BJ (cell line): Measurements from ENCODE around the gene MIPOL1. TPM values are rescaled to one million over a fixed set of nuclear protein-coding genes. Genes with fewer than 3 reads are reported as not detected.

Source experiments
- CTCF ChIA-PET: fragments of 350-600 bp; formaldehyde crosslinking; extraction: SDS; loops from one replicate; lab custom pipeline; 2021; ENCODE audit warnings: antibody characterized with exemption, inconsistent platforms; lab: Yijun Ruan, JAX
- POLR2A ChIA-PET: fragments of 300-600 bp; sonication (Branson Sonifier 250); formaldehyde crosslinking; extraction: SDS; loops from one replicate; lab custom pipeline; 2021; ENCODE audit warnings: antibody characterized with exemption; lab: Charles Lee
- DNase-seq: peaks from one replicate; pipeline ENCODE4 v3.0.0-alpha.2; 2011; ENCODE audit warnings: low read depth
- H3K27me3 ChIP-seq: 2 replicates; pipeline ENCODE4 v1.6.0; 2011; ENCODE audit warnings: low read length; ENCODE audit not compliant: control insufficient read depth, insufficient read depth
- H3K36me3 ChIP-seq: 2 replicates; pipeline ENCODE4 v1.5.1; 2011; ENCODE audit warnings: low read length; ENCODE audit not compliant: control insufficient read depth, insufficient read depth
- H3K4me3 ChIP-seq: 2 replicates; pipeline ENCODE4 v1.5.1; 2011; ENCODE audit warnings: low read depth, mild to moderate bottlenecking, control low read depth, low read length
- polyA plus RNA-seq: library from polyadenylated mRNA; depleted of rRNA; stranded (reverse); fragments of >200 nt; gene quantifications from 2 replicates; pipeline ENCODE4 v1.2.3, GENCODE V29; 2011
- TF ChIP-seq, protein P1 (sequence below): IDR thresholded peaks from 2 replicates; pipeline ENCODE4 v1.5.1; 2011; ENCODE audit warnings: low read depth, mild to moderate bottlenecking, control low read depth, inconsistent platforms, low read length, moderate library complexity; ENCODE audit not compliant: insufficient read depth

MIPOL1 gene
- polyA plus RNA-seq, 1 experiment, result 1.1 TPM

DNA sequence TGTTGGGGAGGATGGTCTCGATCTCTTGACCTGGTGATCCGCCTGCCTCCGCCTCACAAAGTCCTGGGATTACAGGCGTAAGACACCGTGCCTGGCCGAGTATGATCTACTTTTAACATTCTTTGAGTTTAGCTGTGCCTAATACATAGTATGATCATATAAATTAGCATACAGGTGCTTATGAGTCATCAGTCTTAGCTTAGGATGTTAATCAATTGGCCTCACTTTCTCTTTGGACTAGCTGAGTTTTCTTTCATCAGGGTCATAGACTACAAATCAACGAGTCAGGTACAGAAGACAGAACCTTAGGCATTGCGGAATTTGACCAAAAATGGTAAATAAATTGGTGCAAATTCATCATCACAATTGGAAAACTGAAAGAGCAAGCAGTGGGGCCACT, 27.5 kb upstream of the MIPOL1 start:
- Histone ChIP-seq H3K27me3 (no peaks in the 10 kb centered on the region), H3K36me3 (no peaks in the 10 kb centered on the region), H3K4me3 (no peak overlapping the region)
- TF ChIP-seq, protein P1, sequence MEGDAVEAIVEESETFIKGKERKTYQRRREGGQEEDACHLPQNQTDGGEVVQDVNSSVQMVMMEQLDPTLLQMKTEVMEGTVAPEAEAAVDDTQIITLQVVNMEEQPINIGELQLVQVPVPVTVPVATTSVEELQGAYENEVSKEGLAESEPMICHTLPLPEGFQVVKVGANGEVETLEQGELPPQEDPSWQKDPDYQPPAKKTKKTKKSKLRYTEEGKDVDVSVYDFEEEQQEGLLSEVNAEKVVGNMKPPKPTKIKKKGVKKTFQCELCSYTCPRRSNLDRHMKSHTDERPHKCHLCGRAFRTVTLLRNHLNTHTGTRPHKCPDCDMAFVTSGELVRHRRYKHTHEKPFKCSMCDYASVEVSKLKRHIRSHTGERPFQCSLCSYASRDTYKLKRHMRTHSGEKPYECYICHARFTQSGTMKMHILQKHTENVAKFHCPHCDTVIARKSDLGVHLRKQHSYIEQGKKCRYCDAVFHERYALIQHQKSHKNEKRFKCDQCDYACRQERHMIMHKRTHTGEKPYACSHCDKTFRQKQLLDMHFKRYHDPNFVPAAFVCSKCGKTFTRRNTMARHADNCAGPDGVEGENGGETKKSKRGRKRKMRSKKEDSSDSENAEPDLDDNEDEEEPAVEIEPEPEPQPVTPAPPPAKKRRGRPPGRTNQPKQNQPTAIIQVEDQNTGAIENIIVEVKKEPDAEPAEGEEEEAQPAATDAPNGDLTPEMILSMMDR, result no peak
- no peak for DNase-seq
- ChIA-PET CTCF (interaction anchor here (0.6 kb wide), 1 partner anchor 14 kb away, joined by 3 read pairs; no protein-coding TSS in a partner anchor), POLR2A (no interaction called here)

DNA sequence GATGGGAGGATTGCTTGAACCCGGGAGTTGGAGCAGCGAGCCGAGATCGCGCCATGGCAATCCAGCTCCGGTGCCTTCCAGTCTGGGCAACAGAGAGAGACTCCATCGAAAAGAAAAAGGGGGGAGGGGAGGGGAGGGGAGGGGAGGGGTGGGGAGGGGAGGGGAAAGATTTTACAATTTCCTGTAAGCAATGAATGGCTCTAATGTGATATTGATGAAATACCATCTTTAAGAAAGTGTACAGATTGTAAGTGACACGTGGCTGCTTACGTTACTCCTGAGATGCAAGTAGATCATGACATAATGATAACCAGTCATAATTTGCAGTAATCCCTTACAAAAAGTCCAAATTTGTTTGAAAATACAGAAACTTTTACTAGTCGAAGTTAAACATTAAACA, 26.7 kb upstream of the MIPOL1 start:
- DNase-seq, result no peak
- no peak overlapping the region for H3K4me3 ChIP-seq
- ChIA-PET CTCF (interaction anchor here (0.5 to 1.1 kb wide), 3 partner anchors 14 to 54 kb away, joined by 3 to 7 read pairs (median 3); no protein-coding TSS in a partner anchor), POLR2A (no interaction called here)
- H3K36me3 ChIP-seq, result no peaks in the 10 kb centered on the region
- no peaks in the 10 kb centered on the region for H3K27me3 ChIP-seq
- TF ChIP-seq, protein P1, result no peak

DNA sequence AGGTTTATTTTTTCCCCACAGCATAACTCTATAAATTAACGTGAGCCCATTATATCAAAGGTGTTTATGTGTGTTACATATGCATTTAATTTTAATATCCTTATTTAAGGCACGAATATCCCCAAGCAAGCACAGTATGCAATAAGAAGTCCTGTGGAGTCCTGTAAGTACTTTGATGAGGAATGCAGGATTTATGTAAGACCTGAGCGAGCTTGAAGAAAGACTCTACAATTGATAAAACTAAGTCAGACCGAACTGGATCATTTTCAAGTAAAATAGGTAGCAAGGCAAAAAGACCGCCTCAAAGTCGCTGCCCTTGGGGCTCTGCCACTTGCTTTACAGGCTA, 26.1 kb upstream of the MIPOL1 start:
- no peak for DNase-seq
- Histone ChIP-seq H3K4me3 (peak overlapping the region; percentile 88), H3K27me3 (no peaks in the 10 kb centered on the region), H3K36me3 (no peaks in the 10 kb centered on the region)
- TF ChIP-seq, protein P1, result no peak
- ChIA-PET POLR2A (no interaction called here), CTCF (interaction anchor here (0.5 to 1.5 kb wide), 4 partner anchors 22 to 422 kb away, joined by 3 to 7 read pairs (median 4); no protein-coding TSS in a partner anchor)

DNA sequence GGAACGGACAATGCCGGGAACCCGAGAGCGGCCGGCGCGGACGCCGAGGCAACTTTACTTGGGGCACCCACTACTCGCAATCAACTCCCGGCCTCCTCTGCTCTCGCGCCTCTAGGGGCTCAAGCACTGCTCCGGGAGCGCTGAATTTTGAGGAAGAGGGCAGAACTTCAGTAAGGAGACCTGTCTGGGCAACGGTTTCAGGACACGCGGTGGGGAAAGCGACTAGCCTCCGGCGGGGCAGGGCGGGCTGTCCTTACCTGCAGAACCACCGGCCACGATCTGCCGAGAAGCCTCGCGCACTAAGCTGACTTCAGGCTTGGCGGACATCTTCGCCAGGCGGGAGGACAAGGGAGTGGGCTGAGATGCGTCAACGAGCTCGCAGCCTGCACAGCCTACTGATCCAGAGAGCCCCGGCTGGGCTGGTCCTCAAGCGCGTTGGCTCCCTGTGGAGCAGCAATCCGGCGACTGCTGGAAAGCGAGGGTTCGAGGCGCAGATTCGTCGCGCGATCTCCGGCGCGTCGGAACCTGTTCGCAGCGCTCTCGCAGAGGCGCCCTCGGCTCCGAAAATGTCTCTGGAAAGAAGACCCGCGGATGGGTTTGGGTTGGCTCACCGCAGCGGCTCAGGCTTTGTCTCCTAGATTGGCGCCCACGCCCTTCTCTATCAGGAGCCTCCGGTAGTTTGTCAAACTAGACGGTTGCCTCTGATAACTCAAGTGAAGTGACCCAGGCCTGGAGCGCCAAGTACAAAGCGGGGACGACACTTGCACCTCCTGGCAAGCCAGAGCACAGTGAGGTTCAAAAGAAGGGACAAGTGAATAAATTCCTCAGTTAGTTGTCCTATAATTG, 25.5 kb upstream of the MIPOL1 start, which contains the start of gene SLC25A21:
SLC25A21 (minus strand) TSS at position 583 of the 846 bp plus-strand sequence.
- TF ChIP-seq, protein P1, result 0 out of 2 replicates have a peak, but pooled peaks have one; percentile 16
- H3K4me3 ChIP-seq, result peak within 1 kb of the TSS; percentile 88
- H3K36me3 ChIP-seq, result no peaks in the 10 kb centered on the region
- H3K27me3 ChIP-seq, result no peaks in the 10 kb centered on the region
- ChIA-PET CTCF (interaction anchor here (0.7 to 1.5 kb wide), 5 partner anchors 23 to 626 kb away, joined by 3 to 5 read pairs (median 3); no protein-coding TSS in a partner anchor), POLR2A (no interaction called here)
- DNase-seq, result peak; percentile 33

DNA sequence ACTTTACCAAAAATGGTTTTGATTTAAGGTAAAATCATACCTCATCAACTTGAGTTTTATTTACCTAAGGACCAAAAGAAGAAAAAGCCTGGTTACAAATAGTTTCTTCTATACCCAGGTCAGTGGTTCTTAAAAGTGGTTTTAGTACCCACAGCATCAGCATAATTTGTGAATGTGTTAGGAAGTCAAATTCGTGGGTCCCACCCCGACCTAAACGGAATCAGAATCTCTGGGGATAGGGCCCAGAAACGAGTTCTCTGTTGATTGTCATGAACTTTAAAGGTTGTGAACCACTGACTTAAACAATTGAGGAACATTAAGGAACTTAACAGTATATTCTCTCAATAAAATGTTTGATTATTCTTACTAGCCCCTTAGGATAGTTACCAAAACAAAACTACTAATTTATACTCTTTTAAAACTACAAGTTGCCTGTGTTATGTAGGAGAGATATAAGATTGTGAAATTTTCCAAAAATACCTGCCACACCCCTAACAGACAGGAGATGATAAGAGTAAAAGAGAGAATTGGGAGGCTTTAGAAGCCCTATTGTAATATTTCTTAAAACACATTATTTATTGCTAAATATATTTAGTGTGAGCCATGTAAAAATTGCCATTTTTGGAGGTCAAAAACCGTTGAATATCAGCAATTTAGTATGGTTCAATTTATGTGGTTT, 24.7 kb upstream of the MIPOL1 start:
- no peaks in the 10 kb centered on the region for H3K27me3 ChIP-seq
- no peak for DNase-seq
- TF ChIP-seq, protein P1, result no peak
- ChIA-PET CTCF (interaction anchor here (1.5 kb wide), 1 partner anchor 23 kb away, joined by 5 read pairs; no protein-coding TSS in a partner anchor), POLR2A (no interaction called here)
- no peaks in the 10 kb centered on the region for H3K36me3 ChIP-seq
- peak overlapping the region; percentile 88 for H3K4me3 ChIP-seq
